HEK293T (cell line): ENCODE measurements around the gene EVA1B.

Experiments used
- CTCF ChIA-PET: fragments of 350-600 bp; formaldehyde crosslinking; extraction: SDS; loops from one replicate; lab custom pipeline; 2021; ENCODE audit warnings: antibody characterized with exemption, inconsistent platforms; lab: Yijun Ruan, JAX
- POLR2A ChIA-PET: fragments of 350-600 bp; formaldehyde crosslinking; extraction: SDS; loops from one replicate; lab custom pipeline; 2020; ENCODE audit warnings: antibody characterized with exemption, inconsistent platforms; lab: Yijun Ruan, JAX
- DNase-seq: peaks from one replicate; pipeline ENCODE4 v3.0.0; 2012; ENCODE audit warnings: mixed read lengths; ENCODE audit errors: extremely low spot score
- ARNT ChIP-seq: fragments of 450-650 bp; IDR thresholded peaks from 2 replicates; pipeline ENCODE4 v1.6.1; 2017; ENCODE audit warnings: mild to moderate bottlenecking
- BHLHE40 ChIP-seq: fragments of 450-650 bp; IDR thresholded peaks from 2 replicates; pipeline ENCODE4 v1.6.1; 2016; ENCODE audit warnings: mild to moderate bottlenecking, moderate library complexity, borderline replicate concordance
- CTBP1 ChIP-seq: fragments of 450-650 bp; IDR thresholded peaks from 2 replicates; pipeline ENCODE4 v1.6.1; 2016; ENCODE audit warnings: borderline replicate concordance
- ELF4 ChIP-seq: fragments of 450-650 bp; IDR thresholded peaks from 2 replicates; pipeline ENCODE4 v1.6.1; 2017; ENCODE audit warnings: antibody characterized with exemption
- FOXA1 ChIP-seq: fragments of 450-650 bp; IDR thresholded peaks from 2 replicates; pipeline ENCODE4 v1.6.1; 2016; ENCODE audit warnings: mild to moderate bottlenecking
- FOXK2 ChIP-seq: fragments of 450-650 bp; IDR thresholded peaks from 2 replicates; pipeline ENCODE4 v1.6.1; 2016; ENCODE audit warnings: mild to moderate bottlenecking
- FOXM1 ChIP-seq: fragments of 450-650 bp; IDR thresholded peaks from 2 replicates; pipeline ENCODE4 v1.6.1; 2017; ENCODE audit warnings: mild to moderate bottlenecking, borderline replicate concordance
- HDGF ChIP-seq: fragments of 450-650 bp; IDR thresholded peaks from 2 replicates; pipeline ENCODE4 v1.6.1; 2017; ENCODE audit warnings: antibody characterized with exemption, borderline replicate concordance
- L3MBTL2 ChIP-seq: fragments of 450-650 bp; conservative IDR thresholded peaks from 2 replicates; pipeline ENCODE4 v1.6.1; 2016; ENCODE audit warnings: mild to moderate bottlenecking
- LEF1 ChIP-seq: fragments of 450-650 bp; IDR thresholded peaks from 2 replicates; pipeline ENCODE4 v1.6.1; 2017; ENCODE audit warnings: mild to moderate bottlenecking, borderline replicate concordance
- NFRKB ChIP-seq: fragments of 450-650 bp; IDR thresholded peaks from 2 replicates; pipeline ENCODE4 v1.6.1; 2016; ENCODE audit warnings: mild to moderate bottlenecking, moderate library complexity
- SP1 ChIP-seq: fragments of 450-650 bp; IDR thresholded peaks from 2 replicates; pipeline ENCODE4 v1.6.1; 2017
- SUZ12 ChIP-seq: fragments of 450-650 bp; IDR thresholded peaks from 2 replicates; pipeline ENCODE4 v1.6.1; 2016; ENCODE audit warnings: mild to moderate bottlenecking
- TARDBP ChIP-seq: fragments of 450-650 bp; IDR thresholded peaks from 2 replicates; pipeline ENCODE4 v1.6.1; 2016
- ZNF384 ChIP-seq: fragments of 450-650 bp; IDR thresholded peaks from 2 replicates; pipeline ENCODE4 v1.6.1; 2016
- TF ChIP-seq, protein P1 (sequence below): fragments of 450-650 bp; IDR thresholded peaks from 2 replicates; pipeline ENCODE4 v1.6.1; 2016

The EVA1B gene

DNA sequence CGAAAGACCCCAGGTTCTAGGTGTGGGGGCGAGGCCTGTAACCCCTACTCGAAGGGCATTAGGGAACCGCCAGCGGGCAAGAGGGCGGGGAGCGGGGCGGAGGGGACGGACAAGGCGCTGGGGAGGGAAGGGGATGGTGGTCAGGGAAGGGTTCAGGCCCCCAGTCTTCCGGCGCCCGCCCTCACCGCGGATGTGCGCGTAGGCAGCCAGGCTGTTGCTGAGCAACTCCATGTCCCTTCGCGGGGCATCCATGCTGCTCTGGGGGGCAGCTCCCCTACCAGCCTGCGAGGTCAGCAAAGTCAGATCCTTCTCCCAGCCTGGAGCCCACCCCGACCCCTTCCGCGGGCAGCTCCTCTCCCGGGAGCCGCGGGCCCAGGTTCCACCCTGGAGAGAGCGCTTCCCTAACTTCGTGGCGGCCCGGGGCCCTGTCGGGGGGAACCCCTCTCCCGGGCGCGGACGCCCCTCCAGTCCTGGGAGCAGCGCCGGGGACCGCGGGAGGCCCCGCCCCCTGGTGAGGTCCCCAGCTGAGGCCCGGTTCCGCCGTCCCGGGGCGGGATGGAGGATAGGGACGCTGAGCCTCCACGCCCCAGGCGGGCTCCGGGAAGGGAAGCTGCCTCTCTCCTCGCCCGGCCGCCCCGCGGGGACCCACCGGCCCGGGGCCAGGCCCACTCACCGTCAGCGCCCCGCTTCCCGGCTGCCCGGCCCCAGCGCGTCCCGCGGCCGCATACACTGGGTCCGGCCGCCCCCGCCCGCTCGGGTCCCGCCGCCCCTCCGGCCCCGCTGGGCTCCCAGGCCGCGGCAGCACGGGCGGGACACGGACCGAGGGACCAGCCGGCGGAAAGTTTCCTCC is 434 bp downstream of the EVA1B start:
- POLR2A ChIA-PET = interaction anchor here (0.9 to 1.5 kb wide), 4 partner anchors 10 to 173 kb away, joined by 3 to 8 read pairs (median 5); partner anchors contain the start of genes THRAP3 and TRAPPC3
- TF ChIP-seq ZNF384 (no peak), ELF4 (no peak), L3MBTL2 (no peak), FOXA1 (no peak), BHLHE40 (no peak)
- CTCF ChIA-PET = interaction anchor here (1.8 kb wide), 1 partner anchor 46 kb away, joined by 9 read pairs; no protein-coding TSS in a partner anchor
- no peak for DNase-seq

DNA sequence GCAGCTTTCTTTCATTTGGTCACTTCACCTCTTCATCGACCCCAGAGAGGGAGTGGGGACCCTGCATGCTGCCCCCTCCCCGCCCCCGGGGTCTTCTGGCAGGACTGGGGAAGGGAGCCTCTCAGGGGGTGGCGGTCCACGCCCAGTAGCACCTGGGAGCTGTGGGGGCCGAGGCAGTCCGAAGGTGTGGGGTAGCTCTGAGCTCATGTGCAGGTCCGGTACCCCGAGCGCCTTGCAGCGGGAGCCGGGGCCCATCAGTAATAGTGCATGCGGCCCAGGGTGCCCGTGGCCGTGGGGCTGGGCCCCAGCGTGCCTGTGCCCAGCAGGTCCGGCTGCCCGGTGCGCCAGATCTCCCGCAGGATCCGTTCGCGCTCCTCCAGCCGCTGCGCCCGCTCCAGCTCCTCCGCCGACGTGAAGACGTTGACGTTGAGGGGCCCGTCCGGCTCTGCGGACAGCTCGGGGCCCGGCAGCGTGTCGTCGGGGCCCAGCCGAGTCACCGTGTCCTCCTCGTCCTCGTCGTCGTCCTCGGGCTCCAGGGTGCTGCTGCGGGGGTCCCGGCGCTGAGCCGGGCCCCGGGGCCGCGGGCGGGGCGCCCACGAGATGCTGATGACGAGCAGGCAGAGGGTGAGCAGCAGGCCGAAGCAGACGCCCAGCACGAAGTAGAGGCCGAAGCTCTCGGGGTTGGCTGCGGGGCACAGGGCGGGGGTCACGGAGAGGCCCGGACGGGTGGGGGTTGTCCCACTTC is 1.2 kb downstream of the EVA1B start:
- POLR2A ChIA-PET = interaction anchor here (0.8 kb wide), 1 partner anchor 64 kb away, joined by 4 read pairs; no protein-coding TSS in a partner anchor
- DNase-seq = no peak
- TF ChIP-seq ARNT = no peak
- TF ChIP-seq NFRKB = no peak
- CTCF ChIA-PET = no interaction called here

DNA sequence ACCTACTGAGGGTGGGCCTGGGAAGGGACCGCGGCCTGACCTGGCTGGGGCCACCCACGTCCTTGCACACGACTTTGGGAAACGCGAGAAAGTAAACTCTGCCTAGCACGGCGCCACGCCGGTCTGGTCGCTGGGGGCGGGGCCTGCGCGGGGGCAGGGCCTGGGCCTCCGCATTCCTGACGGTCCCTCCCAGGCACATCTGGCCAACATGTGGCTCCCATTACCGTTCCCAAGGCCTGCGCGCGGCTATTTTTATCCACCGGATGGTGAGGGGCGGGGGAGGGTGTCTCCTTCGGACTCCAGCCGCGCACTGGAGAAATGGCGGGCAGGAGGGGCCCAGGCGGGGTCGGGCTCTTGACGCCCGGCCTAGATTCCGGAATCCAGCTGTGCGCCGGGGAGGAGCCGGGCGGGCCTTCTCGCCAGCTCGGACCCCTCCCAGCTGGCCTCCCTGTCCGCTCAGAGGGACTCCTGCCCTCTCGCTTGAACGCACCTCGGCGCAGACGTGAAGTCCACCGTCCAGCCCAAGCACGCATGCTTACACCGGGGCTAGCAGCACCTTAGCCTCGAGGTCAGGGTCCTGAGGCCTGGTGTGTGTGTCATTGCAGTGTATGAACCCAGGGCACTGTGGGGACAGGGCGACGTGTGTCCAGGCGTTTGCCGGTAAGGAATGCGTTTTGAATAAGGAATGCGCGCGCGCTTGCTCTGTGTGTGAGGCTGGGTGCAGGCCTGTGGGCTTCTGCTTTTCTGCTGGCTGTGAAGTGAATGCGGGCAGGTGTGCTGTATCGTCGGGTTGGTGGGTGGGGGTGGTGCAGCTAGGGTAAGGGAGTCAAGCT is 2.1 kb downstream of the EVA1B start:
- DNase-seq = no peak
- TF ChIP-seq, protein P1, sequence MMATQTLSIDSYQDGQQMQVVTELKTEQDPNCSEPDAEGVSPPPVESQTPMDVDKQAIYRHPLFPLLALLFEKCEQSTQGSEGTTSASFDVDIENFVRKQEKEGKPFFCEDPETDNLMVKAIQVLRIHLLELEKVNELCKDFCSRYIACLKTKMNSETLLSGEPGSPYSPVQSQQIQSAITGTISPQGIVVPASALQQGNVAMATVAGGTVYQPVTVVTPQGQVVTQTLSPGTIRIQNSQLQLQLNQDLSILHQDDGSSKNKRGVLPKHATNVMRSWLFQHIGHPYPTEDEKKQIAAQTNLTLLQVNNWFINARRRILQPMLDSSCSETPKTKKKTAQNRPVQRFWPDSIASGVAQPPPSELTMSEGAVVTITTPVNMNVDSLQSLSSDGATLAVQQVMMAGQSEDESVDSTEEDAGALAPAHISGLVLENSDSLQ = no peak
- no peak for TF ChIP-seq L3MBTL2
- TF ChIP-seq SP1 = no peak
- no peak for TF ChIP-seq ZNF384
- TF ChIP-seq NFRKB = no peak
- no peak for TF ChIP-seq HDGF
- ChIA-PET POLR2A (interaction anchor here (0.8 kb wide), 1 partner anchor 65 kb away, joined by 4 read pairs; no protein-coding TSS in a partner anchor), CTCF (no interaction called here)

DNA sequence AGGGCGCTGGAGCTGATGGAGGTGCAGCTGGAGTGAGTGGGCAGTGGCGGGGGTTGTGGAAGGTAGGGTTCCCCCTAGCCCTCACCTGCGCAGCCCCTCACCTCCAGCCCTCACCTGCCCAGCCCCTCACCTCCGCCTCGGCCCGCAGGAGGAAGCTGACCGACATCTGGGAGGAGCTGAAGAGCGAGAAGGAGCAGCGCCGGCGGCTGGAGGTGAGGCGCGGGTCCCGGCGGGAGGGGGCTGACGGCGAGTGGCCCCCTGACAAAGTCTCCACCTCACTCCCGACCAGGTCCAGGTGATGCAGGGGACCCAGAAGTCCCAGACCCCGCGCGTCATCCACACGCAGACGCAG is 2.7 kb downstream of the EVA1B start:
- ChIA-PET POLR2A (no interaction called here), CTCF (no interaction called here)
- DNase-seq = no peak
- no peak for TF ChIP-seq L3MBTL2
- no peak for TF ChIP-seq HDGF
- TF ChIP-seq, protein P1 = no peak
- no peak for TF ChIP-seq CTBP1
- no peak for TF ChIP-seq LEF1
- no peak for TF ChIP-seq TARDBP
- no peak for TF ChIP-seq BHLHE40
- no peak for TF ChIP-seq FOXK2
- TF ChIP-seq FOXA1 = no peak
- no peak for TF ChIP-seq ELF4
- no peak for TF ChIP-seq FOXM1
- TF ChIP-seq ZNF384 = no peak
- TF ChIP-seq NFRKB = no peak
- no peak for TF ChIP-seq SUZ12

DNA sequence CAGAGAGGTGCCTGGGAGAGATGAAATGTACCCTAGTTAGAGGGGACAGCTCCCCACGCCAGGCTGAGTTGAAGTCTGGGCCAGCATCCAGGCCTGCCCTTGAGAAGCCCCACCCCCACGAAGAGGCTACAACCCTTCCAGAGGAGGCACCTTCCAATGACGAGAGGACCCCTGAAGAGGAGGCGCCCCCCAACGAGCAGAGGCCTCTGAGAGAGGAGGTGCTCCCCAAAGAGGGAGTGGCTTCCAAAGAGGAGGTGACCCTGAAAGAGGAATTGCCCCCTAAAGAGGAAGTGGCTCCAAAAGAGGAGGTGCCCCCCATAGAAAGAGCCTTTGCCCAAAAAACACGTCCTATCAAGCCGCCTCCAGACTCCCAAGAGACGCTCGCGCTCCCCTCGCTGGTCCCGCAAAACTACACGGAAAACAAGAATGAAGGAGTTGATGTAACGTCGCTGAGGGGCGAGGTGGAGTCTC is 3.1 kb downstream of the EVA1B start:
- DNase-seq = no peak
- POLR2A ChIA-PET = no interaction called here
- CTCF ChIA-PET = interaction anchor here (0.6 kb wide), 1 partner anchor 722 kb away, joined by 6 read pairs; no protein-coding TSS in a partner anchor
- TF ChIP-seq ARNT (no peak), NFRKB (no peak), FOXA1 (no peak), FOXK2 (no peak), BHLHE40 (no peak), CTBP1 (no peak), L3MBTL2 (no peak), SUZ12 (no peak), SP1 (no peak), ZNF384 (no peak), LEF1 (no peak), HDGF (no peak), ELF4 (no peak), TARDBP (no peak), FOXM1 (no peak)
- TF ChIP-seq, protein P1 = no peak
